SH-SY5Y (cell line): Measurements from ENCODE around the gene RRAD.

Experiments
- GATA2 ChIP-seq: IDR thresholded peaks from 2 replicates; pipeline ENCODE4 v1.6.1; 2011; ENCODE audit warnings: mild to moderate bottlenecking, low read depth, low read length
- GATA3 ChIP-seq: IDR thresholded peaks from 2 replicates; pipeline ENCODE4 v1.6.1; 2011; ENCODE audit warnings: low read depth, mild to moderate bottlenecking, low read length, moderate library complexity

GRCh38 chr16:66940236-66940635, 14.9 kb upstream of the RRAD start:
- TF ChIP-seq GATA2 (no peak), GATA3 (no peak)
